SK-N-SH (cell line): ENCODE measurements around the gene KRTAP9-1.

Experiments
- CHD2 ChIP-seq: fragments of 150-350 bp; IDR thresholded peaks from 2 replicates; pipeline ENCODE4 v1.6.1; 2018; ENCODE audit warnings: low read length; ENCODE audit not compliant: partially characterized antibody
- CTCF ChIP-seq: fragments of 200-600 bp; sonication (generic); IDR thresholded peaks from 2 replicates; pipeline ENCODE4 v1.6.1; 2017; ENCODE audit warnings: antibody characterized with exemption, mild to moderate bottlenecking, moderate library complexity
- EP300 ChIP-seq, 2 experiments: IDR thresholded peaks; 2 replicates each; pipeline versions ENCODE4 v1.4.0 to v1.6.1; 2012; ENCODE audit warnings: borderline replicate concordance in 1 of 2, low read depth in 1 of 2, low read length in 1 of 2
- EZH2phosphoT487 ChIP-seq: fragments of 200-600 bp; sonication (generic); IDR thresholded peaks from 2 replicates; pipeline ENCODE4 v1.6.1; 2017; ENCODE audit warnings: low read depth, mixed run types, mild to moderate bottlenecking, antibody characterized with exemption, moderate library complexity, borderline replicate concordance
- GABPA ChIP-seq: IDR thresholded peaks from 2 replicates; pipeline ENCODE4 v1.4.0; 2012; ENCODE audit warnings: low read depth, mild to moderate bottlenecking
- JUND ChIP-seq: IDR thresholded peaks from 2 replicates; pipeline ENCODE4 v1.4.0; 2012
- PBX3 ChIP-seq: IDR thresholded peaks from 2 replicates; pipeline ENCODE4; 2012
- RCOR1 ChIP-seq: fragments of 150-350 bp; IDR thresholded peaks from 2 replicates; pipeline ENCODE4 v1.6.1; 2017; ENCODE audit warnings: antibody characterized with exemption, low read length
- SIN3A ChIP-seq: IDR thresholded peaks from 2 replicates; pipeline ENCODE4 v1.6.1; 2012; ENCODE audit warnings: low read depth, mild to moderate bottlenecking, low read length, moderate library complexity, borderline replicate concordance
- TEAD4 ChIP-seq: IDR thresholded peaks from 2 replicates; pipeline ENCODE4 v1.4.0; 2012; ENCODE audit warnings: mild to moderate bottlenecking, borderline replicate concordance; ENCODE audit not compliant: insufficient read depth

GRCh38 chr17:41163828-41164227 lies 25.9 kb upstream of the KRTAP9-1 start:
- TF ChIP-seq CTCF (no peak), EP300 (IDR thresholded peaks at IDR 0.05; ENCODE audit: borderline replicate concordance in 1 of 2, low read depth in 1 of 2, low read length in 1 of 2) (no peak), PBX3 (no peak), CHD2 (no peak), EZH2phosphoT487 (no peak), SIN3A (no peak), GABPA (no peak), TEAD4 (no peak), JUND (no peak), RCOR1 (no peak)
